Stimulated activated CD4-positive, alpha-beta T cell treated with anti-CD3 and anti-CD28 coated beads, Interleukin-15, amount 100 ng/mL, for 48 hours (primary cell): Measurements from ENCODE around the gene PAX8.
A peak's percentile ranks its signal among the peaks of the same experiment; 100 is the strongest.

Experiments
- DNase-seq, 2 donors: peaks; one replicate each; pipeline ENCODE4 v3.0.0-alpha.2; 2020; ENCODE audit warnings: low read depth in 2 of 2

Gene PAX8

GRCh38 chr2:113183703-113184102 is 95.0 kb downstream of the PAX8 start:
- no peak for DNase-seq

GRCh38 chr2:113183264-113183663 is 95.5 kb downstream of the PAX8 start:
- DNase-seq = no peak

- DNase-seq = no peak
Measured at GRCh38 chr2:113182471-113183260, 96.1 kb downstream of the PAX8 start.

- DNase-seq = no peak
Measured at GRCh38 chr2:113181258-113182051, 97.3 kb downstream of the PAX8 start.

- DNase-seq = no peak
Measured at GRCh38 chr2:113180131-113180946, 98.4 kb downstream of the PAX8 start.

GRCh38 chr2:113179446-113180045 is 99.2 kb downstream of the PAX8 start:
- no peak for DNase-seq

- DNase-seq = peak in 1 of 2 donors; percentile 35
Measured at GRCh38 chr2:113178891-113179290, 99.8 kb downstream of the PAX8 start.

- DNase-seq = no peak
Measured at GRCh38 chr2:113178069-113178746, 100.5 kb downstream of the PAX8 start.

GRCh38 chr2:113176696-113177355 is 101.9 kb downstream of the PAX8 start:
- no peak for DNase-seq

- DNase-seq = peak in 1 of 2 donors; percentile 22
Measured at GRCh38 chr2:113175736-113176695, 102.7 kb downstream of the PAX8 start.

- DNase-seq = peak; percentile 61 to 64
Measured at GRCh38 chr2:113175042-113175628, 103.6 kb downstream of the PAX8 start.

- no peak for DNase-seq
Measured at GRCh38 chr2:113174376-113174750, 104.4 kb downstream of the PAX8 start.

GRCh38 chr2:113173542-113174375 is 105.0 kb downstream of the PAX8 start, which contains the start of gene PSD4:
TSS of gene PSD4 (plus strand) at chr2:113173971. CDS start at chr2:113182457, 8,486 bp downstream.
- DNase-seq = peak; percentile 83 to 84

GRCh38 chr2:113172721-113173541 is 105.8 kb downstream of the PAX8 start:
- no peak for DNase-seq

GRCh38 chr2:113171334-113172075 is 107.2 kb downstream of the PAX8 start:
- no peak for DNase-seq

GRCh38 chr2:113169586-113169985 is 109.1 kb downstream of the PAX8 start:
- no peak for DNase-seq
